ENCODE data around the gene WDR35. TPM values are rescaled to one million over a fixed set of nuclear protein-coding genes. Genes with fewer than 3 reads are reported as not detected.

Gene WDR35
- total RNA-seq, 1 donor = 13.0 TPM

- no peak for TF ChIP-seq CTCF (IDR thresholded peaks at IDR 0.05; ENCODE audit: insufficient read depth, low read depth, low read length)
- peak; percentile 82 for DNase-seq (ENCODE audit: low read depth)
- no peak overlapping the region for H3K4me3 ChIP-seq (ENCODE audit: low read depth, low read length)
These were observed 77.9 kb downstream of the WDR35 start for GRCh38 chr2:19911808-19912509.

- no peak for TF ChIP-seq CTCF (IDR thresholded peaks at IDR 0.05; ENCODE audit: insufficient read depth, low read depth, low read length)
- H3K4me3 ChIP-seq (ENCODE audit: low read depth, low read length) = peak overlapping the region; percentile 88
- DNase-seq (ENCODE audit: low read depth) = no peak
These were observed 87.6 kb downstream of the WDR35 start for GRCh38 chr2:19902216-19902740.

GRCh38 chr2:19901442-19902215 lies 88.3 kb downstream of the WDR35 start, which contains the start of gene TTC32:
Gene TTC32, minus strand, starts transcription at chr2:19901983. Its CDS starts 129 bp downstream, at chr2:19901854.
- TF ChIP-seq CTCF (IDR thresholded peaks at IDR 0.05; ENCODE audit: insufficient read depth, low read depth, low read length) = no peak
- peak; percentile 96 for DNase-seq (ENCODE audit: low read depth)

DNA sequence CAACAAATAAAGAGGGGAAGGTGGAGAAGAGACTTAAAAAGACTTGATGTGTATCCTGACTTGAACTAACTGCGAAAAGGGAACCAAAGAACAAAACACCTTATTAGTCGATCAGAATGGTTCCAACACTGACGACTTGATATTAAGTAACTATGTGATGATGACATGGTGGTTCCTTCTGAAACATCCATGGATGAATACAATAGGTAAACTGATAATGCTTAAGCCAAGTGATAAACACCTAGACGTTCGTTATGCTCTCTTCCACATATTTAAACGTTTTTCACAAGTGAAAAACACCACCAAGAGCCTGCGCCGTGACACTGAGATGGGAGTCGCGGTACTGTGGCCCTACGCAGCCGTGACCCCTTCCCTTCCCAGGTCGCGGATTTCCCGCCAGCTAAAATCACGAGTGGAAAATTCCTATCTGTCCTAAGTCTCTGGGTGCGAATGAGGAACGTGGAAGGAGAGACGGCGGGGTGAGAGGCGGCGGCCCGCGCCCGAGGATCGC lies 88.9 kb downstream of the WDR35 start:
- no peak for TF ChIP-seq CTCF (IDR thresholded peaks at IDR 0.05; ENCODE audit: insufficient read depth, low read depth, low read length)
- peak overlapping the region; percentile 88 for H3K4me3 ChIP-seq (ENCODE audit: low read depth, low read length)
- DNase-seq (ENCODE audit: low read depth) = peak; percentile 30

More at GRCh38 chr2:19901442-19902215, 88.3 kb downstream of the WDR35 start, which contains the start of gene TTC32:
- H3K4me3 ChIP-seq (ENCODE audit: low read depth, low read length) = peak within 1 kb of the TSS; percentile 88

DNA sequence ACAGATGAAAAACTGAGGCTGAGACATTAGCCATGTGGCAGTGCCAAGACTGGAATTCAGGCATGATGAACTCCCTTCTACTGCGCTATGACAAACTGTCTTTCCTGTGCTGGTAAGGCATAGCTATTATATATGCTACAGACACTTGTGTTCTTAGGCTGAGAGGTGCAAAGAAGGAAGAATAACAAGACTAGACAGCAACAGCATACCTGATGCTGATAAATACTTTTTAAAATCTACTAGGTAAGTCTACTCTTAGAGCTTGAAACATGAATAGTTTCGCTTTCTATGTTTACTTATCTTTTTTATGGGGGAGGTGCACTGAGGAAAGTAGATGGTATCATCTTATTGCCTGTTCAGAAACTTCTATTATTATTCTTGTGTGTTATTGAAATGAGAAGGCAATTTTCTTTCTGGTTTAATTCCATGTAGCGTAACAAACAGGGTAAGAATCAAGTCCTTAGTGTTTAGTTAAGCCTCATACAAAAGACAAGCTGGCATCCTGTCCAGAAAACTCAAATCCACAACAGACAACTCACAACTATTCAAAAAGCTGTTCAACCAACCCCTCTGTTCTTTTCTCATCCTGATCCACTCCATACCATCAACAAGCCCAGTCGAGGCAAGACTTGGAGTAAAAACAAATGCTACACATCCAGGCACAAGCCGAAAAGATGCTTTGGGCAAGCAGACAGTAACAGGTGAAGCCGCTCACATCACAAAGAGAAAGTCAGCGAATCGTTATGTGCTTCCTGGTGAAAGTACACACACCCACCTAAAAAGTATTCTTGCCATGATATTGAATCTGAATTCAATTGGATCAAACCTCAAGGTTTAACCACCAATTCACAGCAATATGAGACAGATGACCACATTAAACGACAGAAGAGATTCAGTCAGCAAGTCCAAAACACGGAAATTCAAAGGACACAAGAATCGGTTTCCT lies 89.6 kb downstream of the WDR35 start:
- DNase-seq (ENCODE audit: low read depth) = peak; percentile 22
- peak overlapping the region; percentile 88 for H3K4me3 ChIP-seq (ENCODE audit: low read depth, low read length)
- TF ChIP-seq CTCF (IDR thresholded peaks at IDR 0.05; ENCODE audit: insufficient read depth, low read depth, low read length) = no peak

Data from fibroblast of villous mesenchyme (primary cell).